ENCODE data around the gene TFDP2. TPM values are rescaled to one million over a fixed set of nuclear protein-coding genes. Genes with fewer than 3 reads are reported as not detected.
A peak's percentile ranks its signal among the peaks of the same experiment; 100 is the strongest.
"Not testable (repeated sequence)": the region's sequence is repeated elsewhere in the genome, so short reads cannot be mapped to it uniquely, and the experiment has no call there.

The TFDP2 gene
- total and polyA plus RNA-seq, 4 donors, result 22.9 to 57.2 (median 34.5) TPM

DNA sequence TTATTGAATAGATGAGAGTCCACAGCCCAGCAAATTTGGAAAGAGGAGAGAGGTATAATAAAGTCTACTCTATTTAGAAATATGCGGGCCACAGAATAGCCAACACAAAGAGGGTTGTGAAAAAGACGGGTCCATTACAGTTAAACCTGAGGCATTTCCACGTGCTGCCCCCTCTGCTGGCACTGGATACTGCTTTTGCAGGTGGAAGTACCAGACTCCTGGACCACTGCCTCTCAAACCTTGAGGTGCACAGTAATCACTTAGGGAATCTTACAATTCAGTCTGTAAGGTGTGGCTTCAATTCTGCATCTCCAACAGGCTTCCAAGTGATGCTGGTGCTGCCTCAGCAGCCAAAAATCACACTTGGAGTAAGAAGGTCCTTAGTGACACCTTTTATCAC lies 3.0 kb upstream of the TFDP2 start:
- no peak overlapping the region for H3K27ac ChIP-seq (ENCODE audit: low read depth, low read length)
- DNase-seq (ENCODE audit: low read depth in 4 of 6, low spot score in 6 of 6), result no peak
- 30% methylated on average over 3 of the region's 3 CpGs for WGBS (ENCODE audit: insufficient coverage)
- H3K36me3 ChIP-seq (ENCODE audit: control insufficient read depth, insufficient read depth, low read length), result no peaks in the 10 kb centered on the region
- no peaks in the 10 kb centered on the region for H3K27me3 ChIP-seq (ENCODE audit: control insufficient read depth, insufficient read depth, low read length)
- no peak overlapping the region for H3K4me3 ChIP-seq (ENCODE audit: low read depth, low read length)
- H3K9me3 ChIP-seq (ENCODE audit: control insufficient read depth, insufficient read depth, low read length), result no peaks in the 10 kb centered on the region
- peaks cover 5% of the 10 kb centered on the region for H3K4me1 ChIP-seq (ENCODE audit: control insufficient read depth, insufficient read depth, low read length)

- no peaks in the 10 kb centered on the region for H3K9me3 ChIP-seq (ENCODE audit: control insufficient read depth, insufficient read depth, low read length)
- no CpG with 5 or more reads among the region's 1 CpG for WGBS (ENCODE audit: insufficient coverage)
- peaks cover 5% of the 10 kb centered on the region for H3K4me1 ChIP-seq (ENCODE audit: control insufficient read depth, insufficient read depth, low read length)
- H3K27me3 ChIP-seq (ENCODE audit: control insufficient read depth, insufficient read depth, low read length), result no peaks in the 10 kb centered on the region
- H3K4me3 ChIP-seq (ENCODE audit: low read depth, low read length), result no peak overlapping the region
- no peak for DNase-seq (ENCODE audit: low read depth in 4 of 6, low spot score in 6 of 6)
- no peaks in the 10 kb centered on the region for H3K36me3 ChIP-seq (ENCODE audit: control insufficient read depth, insufficient read depth, low read length)
- H3K27ac ChIP-seq (ENCODE audit: low read depth, low read length), result no peak overlapping the region
Observed at GRCh38 chr3:142151828-142152227, 2.5 kb upstream of the TFDP2 start.

DNA sequence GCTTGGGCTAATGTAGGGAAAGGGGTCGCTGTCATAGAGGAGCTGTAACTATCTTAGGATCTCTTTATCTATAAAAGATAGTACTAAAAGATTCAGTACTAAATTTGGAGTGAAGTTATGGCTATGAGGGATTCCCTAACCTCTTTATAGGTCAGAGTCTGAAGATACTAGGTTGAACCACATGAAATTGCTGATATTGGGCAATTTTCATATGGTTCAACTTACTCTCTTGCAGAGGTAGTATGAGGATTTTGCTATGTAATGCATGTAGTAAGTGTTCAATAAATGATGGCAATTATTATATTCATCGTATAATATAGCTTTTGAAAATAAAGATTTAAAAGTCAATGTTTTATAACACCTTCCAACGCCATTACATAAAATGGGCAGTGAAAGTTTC lies 1.9 kb upstream of the TFDP2 start:
- no peak for DNase-seq (ENCODE audit: low read depth in 4 of 6, low spot score in 6 of 6)
- Histone ChIP-seq H3K36me3 (ENCODE audit: control insufficient read depth, insufficient read depth, low read length) (no peaks in the 10 kb centered on the region), H3K27me3 (ENCODE audit: control insufficient read depth, insufficient read depth, low read length) (no peaks in the 10 kb centered on the region), H3K4me3 (ENCODE audit: low read depth, low read length) (no peak overlapping the region), H3K27ac (ENCODE audit: low read depth, low read length) (no peak overlapping the region), H3K9me3 (ENCODE audit: control insufficient read depth, insufficient read depth, low read length) (no peaks in the 10 kb centered on the region), H3K4me1 (ENCODE audit: control insufficient read depth, insufficient read depth, low read length) (peaks cover 5% of the 10 kb centered on the region)
- WGBS (ENCODE audit: insufficient coverage), result no CpG with 5 or more reads among the region's 3 CpGs

DNA sequence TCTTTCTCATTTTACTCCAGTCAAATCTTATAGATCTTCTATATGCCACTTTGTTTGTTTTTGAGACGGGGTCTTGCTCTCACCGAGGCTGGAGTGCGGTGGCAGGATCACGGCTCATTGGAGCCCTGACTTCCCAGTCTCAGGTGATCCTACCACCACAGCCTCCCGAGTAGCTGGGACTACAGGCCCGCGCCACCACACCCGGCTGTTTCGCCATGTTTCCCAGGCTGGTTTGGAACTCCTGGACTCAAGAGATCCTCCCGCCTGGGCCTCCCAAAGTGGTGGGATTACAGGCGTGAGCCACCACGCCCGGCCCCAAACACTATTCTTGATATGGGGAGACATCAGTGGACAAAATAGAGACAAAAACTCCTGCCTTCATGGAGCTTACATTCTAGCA lies 927 bp upstream of the TFDP2 start:
- Histone ChIP-seq H3K27ac (ENCODE audit: low read depth, low read length) (no peak overlapping the region), H3K4me3 (ENCODE audit: low read depth, low read length) (no peak overlapping the region), H3K9me3 (ENCODE audit: control insufficient read depth, insufficient read depth, low read length) (no peaks in the 10 kb centered on the region), H3K4me1 (ENCODE audit: control insufficient read depth, insufficient read depth, low read length) (peaks cover 5% of the 10 kb centered on the region), H3K27me3 (ENCODE audit: control insufficient read depth, insufficient read depth, low read length) (no peaks in the 10 kb centered on the region), H3K36me3 (ENCODE audit: control insufficient read depth, insufficient read depth, low read length) (no peaks in the 10 kb centered on the region)
- no peak for DNase-seq (ENCODE audit: low read depth in 4 of 6, low spot score in 6 of 6)
- 95% methylated on average over 9 of the region's 13 CpGs for WGBS (ENCODE audit: insufficient coverage)

GRCh38 chr3:142149673-142149992 lies 289 bp upstream of the TFDP2 start:
- H3K27ac ChIP-seq (ENCODE audit: low read depth, low read length), result peak overlapping the region; percentile 64
- no peak for DNase-seq (ENCODE audit: low read depth in 4 of 6, low spot score in 6 of 6)
- no peaks in the 10 kb centered on the region for H3K36me3 ChIP-seq (ENCODE audit: control insufficient read depth, insufficient read depth, low read length)
- peaks cover 5% of the 10 kb centered on the region for H3K4me1 ChIP-seq (ENCODE audit: control insufficient read depth, insufficient read depth, low read length)
- H3K9me3 ChIP-seq (ENCODE audit: control insufficient read depth, insufficient read depth, low read length), result no peaks in the 10 kb centered on the region
- H3K27me3 ChIP-seq (ENCODE audit: control insufficient read depth, insufficient read depth, low read length), result no peaks in the 10 kb centered on the region
- H3K4me3 ChIP-seq (ENCODE audit: low read depth, low read length), result peak overlapping the region; percentile 75
- WGBS (ENCODE audit: insufficient coverage), result 2% methylated on average over 13 of the region's 14 CpGs

DNA sequence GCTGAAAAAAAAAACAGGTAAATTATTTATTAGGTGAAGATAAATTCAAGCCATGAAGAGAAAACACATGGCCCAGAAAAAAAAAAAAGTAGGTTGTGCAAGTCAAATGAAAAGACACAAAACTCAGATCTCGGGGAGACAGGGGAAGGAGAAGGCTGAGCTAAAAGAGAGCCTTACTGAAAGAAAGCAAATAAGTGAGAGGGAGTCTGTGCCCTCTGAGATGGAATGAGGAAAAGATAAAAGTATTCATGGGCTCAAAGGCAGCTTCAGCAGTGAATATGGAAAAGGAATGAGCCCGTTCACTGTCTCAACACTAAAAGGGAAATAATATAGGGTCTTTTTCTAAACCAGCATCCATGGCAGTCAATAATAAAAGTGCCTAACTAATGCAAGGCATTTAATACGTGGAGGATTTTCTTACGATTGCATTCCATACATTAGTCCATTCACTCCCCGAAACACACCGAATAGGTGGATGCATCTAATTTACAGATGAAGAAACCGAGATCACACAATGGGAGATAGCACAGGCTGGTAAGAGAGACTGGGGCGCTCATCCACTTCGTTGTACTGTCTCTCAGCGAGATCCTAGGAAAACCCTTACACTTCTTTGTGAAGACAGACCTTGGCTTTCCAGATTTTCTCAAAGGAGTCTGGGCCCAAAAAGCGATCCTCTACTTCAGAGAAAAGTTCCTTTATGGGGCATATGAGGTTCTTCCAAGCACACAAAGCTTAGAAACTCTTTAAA lies 1.1 kb downstream of the TFDP2 start:
- no peaks in the 10 kb centered on the region for H3K36me3 ChIP-seq (ENCODE audit: control insufficient read depth, insufficient read depth, low read length)
- WGBS (ENCODE audit: insufficient coverage), result 8% methylated on average over 1 of the region's 11 CpGs
- H3K27me3 ChIP-seq (ENCODE audit: control insufficient read depth, insufficient read depth, low read length), result no peaks in the 10 kb centered on the region
- no peaks in the 10 kb centered on the region for H3K9me3 ChIP-seq (ENCODE audit: control insufficient read depth, insufficient read depth, low read length)
- peak in 2 of 6 donors; percentile 22 to 26 for DNase-seq (ENCODE audit: low read depth in 4 of 6, low spot score in 6 of 6)
- peaks cover 5% of the 10 kb centered on the region for H3K4me1 ChIP-seq (ENCODE audit: control insufficient read depth, insufficient read depth, low read length)
- peak overlapping the region; percentile 75 for H3K4me3 ChIP-seq (ENCODE audit: low read depth, low read length)
- peak overlapping the region; percentile 78 for H3K27ac ChIP-seq (ENCODE audit: low read depth, low read length)

DNA sequence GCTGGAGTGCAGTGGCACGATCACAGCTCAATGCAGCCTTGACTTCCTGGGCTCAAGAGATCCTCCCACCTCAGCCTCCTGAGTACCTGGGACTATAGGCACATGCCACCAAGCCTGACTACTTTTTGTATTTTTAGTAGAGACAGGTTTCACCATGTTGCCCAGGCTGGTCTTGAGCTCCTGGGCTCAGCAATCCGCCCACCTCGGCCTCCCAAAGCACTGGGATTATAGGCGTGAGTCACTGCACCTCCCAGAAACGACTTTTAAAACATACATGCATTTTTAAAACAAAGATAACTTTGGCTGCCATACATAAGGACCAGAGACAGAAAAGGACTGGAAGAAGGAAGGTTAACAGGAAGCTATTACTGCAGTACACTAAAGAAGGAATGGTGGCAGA lies 4.8 kb downstream of the TFDP2 start:
- H3K9me3 ChIP-seq (ENCODE audit: control insufficient read depth, insufficient read depth, low read length); H3K36me3 ChIP-seq (ENCODE audit: control insufficient read depth, insufficient read depth, low read length); H3K4me3 ChIP-seq (ENCODE audit: low read depth, low read length); H3K27ac ChIP-seq (ENCODE audit: low read depth, low read length); H3K4me1 ChIP-seq (ENCODE audit: control insufficient read depth, insufficient read depth, low read length); DNase-seq (ENCODE audit: low read depth in 4 of 6, low spot score in 6 of 6); H3K27me3 ChIP-seq (ENCODE audit: control insufficient read depth, insufficient read depth, low read length): not testable (repeated sequence)
- WGBS (ENCODE audit: insufficient coverage), result 80% methylated on average over 1 of the region's 5 CpGs

DNA sequence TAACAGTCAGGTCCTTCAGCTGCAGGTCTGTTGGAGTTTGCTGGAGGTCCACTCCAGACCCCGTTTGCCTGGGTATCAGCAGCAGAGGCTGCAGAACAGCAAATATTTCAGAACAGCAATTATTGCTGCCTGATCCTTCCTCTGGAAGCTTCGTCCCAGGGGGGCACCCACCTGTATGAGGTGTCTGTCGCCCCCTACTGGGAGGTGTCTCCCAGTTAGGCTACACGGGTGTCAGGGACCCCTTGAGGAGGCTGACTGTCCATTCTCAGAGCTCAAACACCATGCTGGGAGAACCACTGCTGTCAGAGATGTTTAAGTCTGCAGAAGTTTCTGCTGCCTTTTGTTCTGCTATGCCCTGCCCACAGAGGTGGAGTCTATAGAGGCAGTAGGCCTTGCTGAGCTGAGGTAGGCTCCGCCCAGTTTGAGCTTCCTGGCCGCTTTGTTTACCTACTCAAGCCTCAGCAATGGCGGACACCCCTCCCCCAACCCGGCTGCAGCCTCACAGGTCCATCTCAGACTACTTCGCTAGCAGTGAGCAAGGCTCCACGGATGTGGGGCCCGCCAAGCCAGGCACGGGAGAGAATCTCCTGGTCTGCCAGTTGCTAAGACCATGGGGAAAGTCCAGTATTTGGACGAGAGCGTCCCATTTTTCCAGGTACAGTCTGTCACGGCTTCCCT lies 8.6 kb downstream of the TFDP2 start:
- not testable (repeated sequence) for H3K27me3 ChIP-seq (ENCODE audit: control insufficient read depth, insufficient read depth, low read length); H3K27ac ChIP-seq (ENCODE audit: low read depth, low read length); H3K4me1 ChIP-seq (ENCODE audit: control insufficient read depth, insufficient read depth, low read length); H3K36me3 ChIP-seq (ENCODE audit: control insufficient read depth, insufficient read depth, low read length); H3K9me3 ChIP-seq (ENCODE audit: control insufficient read depth, insufficient read depth, low read length); H3K4me3 ChIP-seq (ENCODE audit: low read depth, low read length); DNase-seq (ENCODE audit: low read depth in 4 of 6, low spot score in 6 of 6)
- WGBS (ENCODE audit: insufficient coverage), result 94% methylated on average over 15 of the region's 15 CpGs

- DNase-seq (ENCODE audit: low read depth in 4 of 6, low spot score in 6 of 6); H3K27ac ChIP-seq (ENCODE audit: low read depth, low read length); H3K9me3 ChIP-seq (ENCODE audit: control insufficient read depth, insufficient read depth, low read length); H3K4me3 ChIP-seq (ENCODE audit: low read depth, low read length); H3K27me3 ChIP-seq (ENCODE audit: control insufficient read depth, insufficient read depth, low read length); H3K4me1 ChIP-seq (ENCODE audit: control insufficient read depth, insufficient read depth, low read length); H3K36me3 ChIP-seq (ENCODE audit: control insufficient read depth, insufficient read depth, low read length): not testable (repeated sequence)
- WGBS (ENCODE audit: insufficient coverage), result no CpG with 5 or more reads among the region's 2 CpGs
Observed at GRCh38 chr3:142137089-142137488, 12.3 kb downstream of the TFDP2 start.

DNA sequence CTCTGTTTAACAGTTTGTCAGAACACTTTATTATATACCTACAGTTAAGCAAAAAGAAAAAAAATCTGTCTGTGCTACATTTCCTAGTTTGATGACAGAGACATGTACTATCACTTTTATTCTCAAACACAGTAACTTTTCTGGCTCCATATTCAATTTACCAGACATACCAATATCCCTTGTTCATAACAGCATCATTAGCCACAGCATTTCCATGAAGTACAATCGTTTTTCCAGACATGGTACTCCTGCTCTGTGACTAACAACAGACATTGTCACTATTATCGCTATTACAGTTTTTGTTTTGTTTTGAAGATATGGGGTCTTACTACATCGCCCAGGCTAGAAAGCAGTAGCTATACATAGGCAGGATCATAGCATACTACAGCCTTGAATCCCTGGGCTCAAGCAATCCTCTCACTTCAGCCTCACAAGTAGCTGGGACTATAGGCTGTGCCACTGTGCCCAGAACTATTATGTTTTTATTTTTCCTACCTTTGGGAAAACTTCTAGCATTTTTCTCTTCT lies 14.5 kb downstream of the TFDP2 start:
- Histone ChIP-seq H3K27me3 (ENCODE audit: control insufficient read depth, insufficient read depth, low read length) (no peaks in the 10 kb centered on the region), H3K27ac (ENCODE audit: low read depth, low read length) (no peak overlapping the region), H3K4me3 (ENCODE audit: low read depth, low read length) (no peak overlapping the region), H3K36me3 (ENCODE audit: control insufficient read depth, insufficient read depth, low read length) (no peaks in the 10 kb centered on the region), H3K9me3 (ENCODE audit: control insufficient read depth, insufficient read depth, low read length) (no peaks in the 10 kb centered on the region), H3K4me1 (ENCODE audit: control insufficient read depth, insufficient read depth, low read length) (no peaks in the 10 kb centered on the region)
- DNase-seq (ENCODE audit: low read depth in 4 of 6, low spot score in 6 of 6), result no peak
- WGBS (ENCODE audit: insufficient coverage), result no CpG with 5 or more reads among the region's 3 CpGs
